GM19328 (cell line): Measurements from ENCODE around the gene PDIK1L.
A peak's percentile ranks its signal among the peaks of the same experiment; 100 is the strongest.

ENCODE experiments used
- ATAC-seq: cut with Tn5 transposase; IDR thresholded peaks from one replicate; pipeline ENCODE4 v1.9.1; 2021; ENCODE audit warnings: mild to moderate bottlenecking, moderate library complexity; ENCODE audit not compliant: unreplicated experiment

PDIK1L gene

DNA sequence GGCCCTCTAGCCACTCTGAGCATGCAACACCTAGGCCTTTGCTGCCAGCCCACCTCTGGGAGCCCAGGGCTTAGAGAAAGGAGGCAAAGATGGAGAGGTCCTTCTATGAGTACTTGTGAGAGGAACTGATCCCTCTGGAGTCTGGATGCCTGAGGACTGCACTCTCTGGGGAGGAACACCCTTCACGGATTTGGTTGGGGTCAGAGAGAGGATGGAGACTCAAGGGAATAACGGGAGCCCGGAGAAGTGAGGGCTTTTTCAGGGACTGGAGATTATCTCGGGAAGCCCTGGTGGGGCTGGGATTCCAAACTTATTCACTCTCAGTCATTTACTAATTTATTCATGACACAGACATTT, 57.6 kb downstream of the PDIK1L start:
- no peak for ATAC-seq

GRCh38 chr1:26169669-26170471, 58.2 kb downstream of the PDIK1L start, which contains the start of gene ZNF593:
TSS of gene ZNF593 (plus strand) at chr1:26169908. CDS start at chr1:26169984, 76 bp downstream.
- peak; percentile 87 for ATAC-seq

GRCh38 chr1:26170472-26170821, 58.8 kb downstream of the PDIK1L start:
- ATAC-seq = no peak

- no peak for ATAC-seq
Observed at GRCh38 chr1:26171084-26172072, 59.8 kb downstream of the PDIK1L start, which contains the start of gene ZNF593OS. TSS of gene ZNF593OS (minus strand) at chr1:26171832. CDS start at chr1:26171661, 171 bp downstream.
